Amygdala (tissue), 56 donors: ENCODE measurements around the gene TSPAN5.
A peak's percentile ranks its signal among the peaks of the same experiment; 100 is the strongest.

Experiments
- DNase-seq, 56 donors: peaks; one replicate each; lab custom pipeline; 2025; lab: John Stamatoyannopoulos, UW

Gene TSPAN5

DNA sequence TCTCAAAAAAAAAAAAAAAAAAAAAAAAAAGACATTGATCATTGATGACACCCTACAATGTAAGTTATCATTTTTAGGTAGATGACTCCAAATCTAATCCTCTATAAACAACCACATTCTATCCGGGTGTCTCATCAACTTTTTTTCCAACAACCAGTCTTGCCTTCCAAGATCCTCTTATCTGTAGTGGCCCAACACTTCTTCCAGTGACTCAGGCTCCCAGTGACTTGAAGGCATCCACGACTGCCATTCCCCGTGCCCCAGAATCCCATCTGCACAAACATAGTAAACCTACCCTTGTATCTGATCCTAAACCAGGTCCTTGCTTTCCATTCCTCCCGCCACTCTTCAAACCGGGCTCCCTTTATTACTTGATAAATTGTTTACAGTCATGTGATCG is 15.6 kb upstream of the TSPAN5 start:
- DNase-seq: no peak

- DNase-seq: no peak
Observed at GRCh38 chr4:98673288-98673644, 14.9 kb upstream of the TSPAN5 start.

- DNase-seq: no peak
Observed at GRCh38 chr4:98672583-98673287, 14.3 kb upstream of the TSPAN5 start.

GRCh38 chr4:98671131-98671530 is 12.7 kb upstream of the TSPAN5 start:
- DNase-seq: no peak

- DNase-seq: no peak
Observed at GRCh38 chr4:98670186-98670585, 11.8 kb upstream of the TSPAN5 start.

GRCh38 chr4:98669577-98669976 is 11.2 kb upstream of the TSPAN5 start:
- no peak for DNase-seq

GRCh38 chr4:98664959-98665358 is 6.5 kb upstream of the TSPAN5 start:
- no peak for DNase-seq

- DNase-seq: peak in 3 of 56 donors; percentile 6 to 42 (median 13)
Observed at GRCh38 chr4:98663226-98664006, 5.0 kb upstream of the TSPAN5 start.

DNA sequence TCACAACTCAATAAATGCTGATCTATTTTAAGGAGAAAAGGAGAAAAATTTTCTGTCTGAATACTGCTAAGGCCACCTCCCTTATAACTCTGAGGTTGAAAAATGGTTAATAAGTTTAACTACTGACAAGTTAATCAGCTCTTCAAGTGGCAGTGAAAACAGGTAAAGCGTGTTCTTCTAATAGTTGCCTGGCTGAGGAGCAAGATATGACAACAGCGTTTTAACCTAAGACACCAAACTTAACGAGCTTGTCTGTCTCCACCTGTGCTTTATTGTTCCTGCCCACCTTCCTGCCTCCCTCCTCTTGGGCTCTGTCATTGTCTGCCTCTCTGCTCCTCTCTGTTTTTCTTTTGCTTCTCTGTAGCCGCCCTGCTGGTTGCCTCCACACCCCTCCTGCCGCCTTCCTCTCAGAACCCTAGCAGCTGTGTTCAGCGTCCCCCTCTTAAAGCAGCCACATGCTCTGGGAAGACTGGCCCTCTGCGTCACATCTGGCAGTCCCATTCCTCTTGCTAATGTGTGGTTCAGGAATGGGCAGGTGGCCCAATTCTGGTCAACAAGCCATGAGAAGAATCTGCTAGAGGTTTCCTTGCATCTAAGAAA is 4.3 kb upstream of the TSPAN5 start:
- no peak for DNase-seq

DNA sequence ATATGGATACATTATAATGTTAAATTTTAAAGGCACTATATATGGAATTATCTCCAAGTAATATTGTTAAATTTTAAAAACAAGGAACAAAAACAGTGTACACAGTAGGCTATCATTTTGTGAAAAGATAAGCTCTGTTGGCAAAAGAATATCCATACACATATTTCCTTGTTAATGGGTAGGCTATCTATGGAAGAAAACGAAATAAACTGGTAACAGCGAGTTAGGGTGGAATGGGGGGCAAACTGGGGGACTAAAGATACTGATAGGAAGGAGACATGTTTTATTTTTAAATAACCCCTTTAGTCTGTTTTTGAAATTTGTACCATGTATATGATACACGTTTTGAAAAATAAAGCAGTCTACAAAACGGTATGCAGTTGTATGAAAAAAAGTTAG is 3.6 kb upstream of the TSPAN5 start:
- no peak for DNase-seq

DNA sequence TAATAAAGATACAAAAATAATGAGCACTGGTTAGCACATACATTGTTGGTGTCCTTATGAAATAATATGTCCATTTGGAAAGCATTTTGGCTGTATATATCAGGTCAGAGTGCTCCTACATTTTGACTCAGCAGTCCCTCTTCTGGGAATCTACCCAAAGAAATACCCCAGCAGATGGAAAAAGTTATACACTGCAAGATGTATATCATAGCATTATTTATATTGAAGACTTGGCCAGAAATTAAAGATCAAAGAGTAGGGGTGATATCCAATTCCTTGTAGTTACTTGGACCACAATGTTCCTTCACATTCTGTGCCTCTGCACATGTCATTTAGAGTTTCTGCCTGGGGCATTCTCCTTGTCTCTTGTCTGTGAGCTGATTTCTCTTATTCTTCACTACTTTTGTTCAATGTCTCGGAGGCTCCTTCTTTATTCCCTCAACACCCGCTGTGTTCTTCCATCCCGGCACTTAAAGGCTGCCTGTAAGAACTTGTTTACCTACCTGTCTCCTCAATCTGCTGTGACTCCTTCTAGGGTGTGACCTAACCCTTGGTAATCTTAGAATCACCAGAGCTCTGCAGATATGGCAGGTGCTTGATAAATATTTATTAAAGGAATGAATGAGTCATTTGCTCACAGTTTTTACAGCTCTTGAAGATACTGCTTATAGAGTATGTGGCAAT is 3.1 kb upstream of the TSPAN5 start:
- no peak for DNase-seq

DNA sequence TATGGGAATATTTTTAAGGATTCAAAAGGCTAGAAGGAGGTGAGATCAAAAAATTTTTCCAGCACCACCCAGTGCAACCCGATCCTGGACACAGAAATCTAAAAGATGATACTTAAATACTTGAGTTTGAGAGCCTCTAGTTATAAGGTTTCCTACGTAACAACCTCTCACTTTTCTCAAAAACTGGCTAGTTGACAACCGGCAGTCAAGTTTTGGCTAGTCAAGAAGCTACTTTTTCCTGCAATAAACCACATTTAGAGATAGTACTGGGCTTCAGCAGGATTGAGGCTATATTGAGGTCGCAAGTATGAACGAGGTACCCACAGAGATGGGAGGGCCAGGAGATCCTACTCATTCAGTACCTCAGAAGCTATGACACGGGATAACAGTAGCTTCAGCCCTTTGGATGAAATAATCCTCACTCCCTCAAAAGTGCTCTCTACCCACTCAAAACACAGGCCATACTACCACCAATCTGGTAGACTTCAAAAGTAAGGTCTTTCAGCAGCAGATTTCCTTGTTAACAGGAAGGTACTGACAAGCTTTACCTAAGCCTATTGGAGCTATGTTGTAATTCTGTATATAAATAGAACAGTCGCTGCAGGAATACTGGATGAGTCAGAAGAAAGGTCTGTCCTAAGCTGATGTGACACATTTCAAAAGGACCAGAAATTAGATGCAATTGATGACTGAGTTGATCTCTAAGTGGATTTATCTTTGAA is 1.5 kb upstream of the TSPAN5 start:
- no peak for DNase-seq

GRCh38 chr4:98659106-98659592 is 738 bp upstream of the TSPAN5 start:
- peak in 1 of 56 donors; percentile 12 for DNase-seq

DNA sequence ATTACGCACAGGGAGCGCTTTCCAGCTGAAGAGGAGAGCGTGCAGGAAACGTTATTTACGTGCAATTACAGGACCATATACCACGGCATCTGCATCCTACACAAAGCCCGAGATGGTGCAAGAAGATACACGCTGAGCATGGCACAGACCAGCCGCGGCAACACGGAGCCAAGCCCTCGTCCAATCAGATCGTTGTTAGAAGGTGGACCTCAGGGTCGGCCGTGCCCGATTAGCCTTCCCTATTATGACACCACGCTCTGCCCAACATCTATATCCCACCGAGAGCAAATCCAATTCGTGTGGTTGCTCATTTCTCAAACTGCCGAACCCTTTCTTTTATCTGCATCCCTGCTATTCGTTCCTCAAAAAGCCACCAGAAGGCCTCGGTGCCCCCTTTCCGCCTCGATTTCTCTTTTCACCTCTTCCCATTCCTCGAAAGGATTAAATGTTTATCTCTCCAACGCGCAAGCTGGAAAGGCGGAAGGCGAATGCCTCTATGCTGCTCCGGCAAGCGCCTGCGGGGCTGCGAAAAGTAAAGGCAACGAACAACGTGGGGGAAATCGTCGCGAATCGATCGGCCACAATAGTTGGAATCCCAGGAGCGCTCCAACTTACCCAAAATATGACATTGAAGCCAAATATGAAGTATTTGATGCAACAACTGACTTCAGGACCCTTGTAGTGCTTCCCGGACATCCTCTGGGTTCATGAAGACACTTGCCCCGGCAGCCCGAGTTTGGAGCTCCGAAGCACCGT is 702 bp downstream of the TSPAN5 start:
- DNase-seq: peak in 55 of 56 donors; percentile 14 to 88 (median 57)

DNA sequence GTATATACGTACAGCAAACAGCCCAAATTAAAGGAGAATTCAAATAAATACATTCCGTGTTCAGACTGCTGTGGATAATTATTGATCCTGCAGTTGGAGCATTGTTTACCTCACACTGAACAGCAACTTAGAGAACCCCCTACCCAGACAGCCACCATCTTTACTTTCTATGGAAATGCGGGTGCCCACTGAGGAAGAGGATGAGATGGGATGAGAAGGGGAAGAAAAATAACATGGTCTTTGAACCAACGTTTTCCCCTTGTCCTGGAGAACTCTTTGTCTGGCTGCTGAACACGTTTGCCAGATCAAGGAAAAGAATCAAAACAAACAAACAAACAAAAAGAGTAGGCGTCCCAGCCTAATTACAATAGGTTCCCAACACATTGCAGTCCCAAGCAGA is 1.5 kb downstream of the TSPAN5 start:
- DNase-seq: no peak

GRCh38 chr4:98656443-98656842 is 2.0 kb downstream of the TSPAN5 start:
- DNase-seq: no peak

- no peak for DNase-seq
Observed at GRCh38 chr4:98653890-98654867, 4.2 kb downstream of the TSPAN5 start.

DNA sequence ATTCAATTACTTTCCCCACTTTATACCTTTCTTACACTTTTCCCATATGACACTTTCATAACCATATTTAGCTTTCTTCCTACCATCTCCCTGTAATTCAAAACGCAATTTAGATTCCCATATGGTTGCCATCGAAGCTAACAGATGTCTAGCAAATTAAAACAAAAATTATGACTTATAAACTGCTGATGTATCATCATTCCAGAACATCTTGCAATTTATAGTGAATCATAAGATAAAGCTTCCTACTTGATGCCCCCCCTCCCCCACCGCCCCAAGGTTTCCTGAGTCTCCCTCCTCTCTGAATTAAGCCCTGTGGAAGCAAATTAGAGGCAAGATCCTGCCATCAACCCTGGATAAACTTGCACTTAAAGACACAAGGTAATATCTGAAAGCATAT is 5.4 kb downstream of the TSPAN5 start:
- DNase-seq: no peak
